Memory B cell (primary cell): ENCODE results near the gene DMAC2.
"Not testable (repeated sequence)": the region's sequence is repeated elsewhere in the genome, so short reads cannot be mapped to it uniquely, and the experiment has no call there.

Source experiments
- ATAC-seq: fragments of 150-1000 bp; cut with Tn5 transposase; 2 replicates; pipeline ENCODE4 v1.10.0; 2021; ENCODE audit warnings: low read depth, mild to moderate bottlenecking, moderate library complexity
- DNase-seq, 2 donors: peaks; one replicate each; pipeline ENCODE4 v3.0.0; 2022; ENCODE audit warnings: low spot score in 2 of 2
- H3K27ac Mint-ChIP-seq: one replicate; pipeline ENCODE4 v1.8.0; 2022; ENCODE audit warnings: mild to moderate bottlenecking, moderate library complexity, mixed read lengths
- H3K27me3 Mint-ChIP-seq: one replicate; pipeline ENCODE4 v1.8.0; 2022; ENCODE audit warnings: mixed read lengths
- H3K36me3 Mint-ChIP-seq: one replicate; pipeline ENCODE4 v1.8.0; 2022; ENCODE audit warnings: mild to moderate bottlenecking, mixed read lengths
- H3K4me1 Mint-ChIP-seq: one replicate; pipeline ENCODE4 v1.8.0; 2022; ENCODE audit warnings: mixed read lengths
- H3K4me3 Mint-ChIP-seq: one replicate; pipeline ENCODE4 v1.8.0; 2022; ENCODE audit warnings: mild to moderate bottlenecking, moderate library complexity, mixed read lengths
- H3K9me3 Mint-ChIP-seq: one replicate; pipeline ENCODE4 v1.8.0; 2022; ENCODE audit warnings: mixed read lengths

Gene DMAC2

GRCh38 chr19:41452584-41453275 lies 13.0 kb upstream of the DMAC2 start:
- no peak for DNase-seq
- Mint-ChIP-seq H3K27ac (peak overlapping the region; percentile 5), H3K4me3 (no peak overlapping the region), H3K9me3 (no peaks in the 10 kb centered on the region), H3K27me3 (no peaks in the 10 kb centered on the region), H3K36me3 (no peaks in the 10 kb centered on the region), H3K4me1 (peaks cover 33% of the 10 kb centered on the region)
- ATAC-seq, result no peak

GRCh38 chr19:41449865-41450178 lies 10.1 kb upstream of the DMAC2 start:
- peaks cover 5% of the 10 kb centered on the region for H3K27me3 Mint-ChIP-seq
- no peaks in the 10 kb centered on the region for H3K36me3 Mint-ChIP-seq
- no peak overlapping the region for H3K4me3 Mint-ChIP-seq
- H3K27ac Mint-ChIP-seq, result peak overlapping the region; percentile 36
- DNase-seq (no peak), ATAC-seq (no peak)
- H3K4me1 Mint-ChIP-seq, result peaks cover 28% of the 10 kb centered on the region
- no peaks in the 10 kb centered on the region for H3K9me3 Mint-ChIP-seq

- ATAC-seq (peak; percentile 85), DNase-seq (peak; percentile 73 to 82)
- Mint-ChIP-seq H3K27ac (peak overlapping the region; percentile 36), H3K4me1 (peaks cover 27% of the 10 kb centered on the region), H3K27me3 (peaks cover 6% of the 10 kb centered on the region), H3K9me3 (no peaks in the 10 kb centered on the region), H3K4me3 (peak overlapping the region; percentile 81), H3K36me3 (no peaks in the 10 kb centered on the region)
Observed at GRCh38 chr19:41449079-41449864, 9.6 kb upstream of the DMAC2 start.

GRCh38 chr19:41447732-41448332 lies 8.1 kb upstream of the DMAC2 start:
- ATAC-seq (no peak), DNase-seq (no peak)
- peaks cover 11% of the 10 kb centered on the region for H3K27me3 Mint-ChIP-seq
- H3K4me3 Mint-ChIP-seq, result no peak overlapping the region
- peaks cover 23% of the 10 kb centered on the region for H3K4me1 Mint-ChIP-seq
- no peaks in the 10 kb centered on the region for H3K9me3 Mint-ChIP-seq
- no peak overlapping the region for H3K27ac Mint-ChIP-seq
- H3K36me3 Mint-ChIP-seq, result no peaks in the 10 kb centered on the region

- peaks cover 21% of the 10 kb centered on the region for H3K4me1 Mint-ChIP-seq
- no peak overlapping the region for H3K27ac Mint-ChIP-seq
- no peak for ATAC-seq
- H3K4me3 Mint-ChIP-seq, result no peak overlapping the region
- DNase-seq, result no peak
- no peaks in the 10 kb centered on the region for H3K9me3 Mint-ChIP-seq
- no peaks in the 10 kb centered on the region for H3K36me3 Mint-ChIP-seq
- H3K27me3 Mint-ChIP-seq, result peaks cover 11% of the 10 kb centered on the region
Observed at GRCh38 chr19:41445575-41445974, 5.9 kb upstream of the DMAC2 start.

- H3K9me3 Mint-ChIP-seq, result no peaks in the 10 kb centered on the region
- H3K27ac Mint-ChIP-seq, result no peak overlapping the region
- ATAC-seq (no peak), DNase-seq (no peak)
- H3K4me1 Mint-ChIP-seq, result peaks cover 15% of the 10 kb centered on the region
- peaks cover 11% of the 10 kb centered on the region for H3K27me3 Mint-ChIP-seq
- no peak overlapping the region for H3K4me3 Mint-ChIP-seq
- H3K36me3 Mint-ChIP-seq, result no peaks in the 10 kb centered on the region
Observed at GRCh38 chr19:41443813-41444455, 4.2 kb upstream of the DMAC2 start.

- no peak for ATAC-seq
- Mint-ChIP-seq H3K27ac (no peak within 1 kb of the TSS), H3K4me1 (peaks cover 19% of the 10 kb centered on the region), H3K4me3 (no peak within 1 kb of the TSS), H3K9me3 (no peaks in the 10 kb centered on the region), H3K36me3 (peaks cover under 1% of the 10 kb centered on the region), H3K27me3 (peaks cover 11% of the 10 kb centered on the region)
- no peak for DNase-seq
Observed at GRCh38 chr19:41442473-41443355, 3.0 kb upstream of the DMAC2 start, which contains the start of gene ERICH4. ERICH4 (plus strand) TSS chr19:41443156; CDS start chr19:41443170, 14 bp downstream.

- Mint-ChIP-seq H3K36me3 (peaks cover 5% of the 10 kb centered on the region), H3K27ac (no peak overlapping the region), H3K9me3 (no peaks in the 10 kb centered on the region), H3K4me1 (peaks cover 24% of the 10 kb centered on the region), H3K4me3 (no peak overlapping the region), H3K27me3 (peaks cover 7% of the 10 kb centered on the region)
- DNase-seq (no peak), ATAC-seq (no peak)
Observed at GRCh38 chr19:41441321-41441945, 1.7 kb upstream of the DMAC2 start.

- Mint-ChIP-seq H3K36me3 (peaks cover 7% of the 10 kb centered on the region), H3K4me1 (peaks cover 16% of the 10 kb centered on the region), H3K27ac (no peak overlapping the region), H3K9me3 (no peaks in the 10 kb centered on the region), H3K4me3 (peak overlapping the region; percentile 41), H3K27me3 (no peaks in the 10 kb centered on the region)
- DNase-seq, result no peak
- ATAC-seq, result no peak
Observed at GRCh38 chr19:41437944-41438574, 1.7 kb downstream of the DMAC2 start.

- H3K4me3 Mint-ChIP-seq, result no peak overlapping the region
- no peaks in the 10 kb centered on the region for H3K9me3 Mint-ChIP-seq
- no peaks in the 10 kb centered on the region for H3K27me3 Mint-ChIP-seq
- H3K36me3 Mint-ChIP-seq, result peaks cover 12% of the 10 kb centered on the region
- H3K27ac Mint-ChIP-seq, result peak overlapping the region; percentile 4
- no peak for DNase-seq
- ATAC-seq, result no peak
- peaks cover 16% of the 10 kb centered on the region for H3K4me1 Mint-ChIP-seq
Observed at GRCh38 chr19:41436674-41436951, 3.1 kb downstream of the DMAC2 start.

- Mint-ChIP-seq H3K27me3 (no peaks in the 10 kb centered on the region), H3K4me1 (peaks cover 14% of the 10 kb centered on the region), H3K27ac (peak overlapping the region; percentile 4), H3K36me3 (peaks cover 13% of the 10 kb centered on the region), H3K9me3 (no peaks in the 10 kb centered on the region), H3K4me3 (no peak overlapping the region)
- DNase-seq, result no peak
- ATAC-seq, result no peak
Observed at GRCh38 chr19:41435936-41436673, 3.6 kb downstream of the DMAC2 start.

- H3K9me3 Mint-ChIP-seq, H3K27me3 Mint-ChIP-seq, H3K27ac Mint-ChIP-seq, DNase-seq, H3K4me3 Mint-ChIP-seq, ATAC-seq: not testable (repeated sequence)
- H3K4me1 Mint-ChIP-seq, result peaks cover 14% of the 10 kb centered on the region
- H3K36me3 Mint-ChIP-seq, result peaks cover 15% of the 10 kb centered on the region
Observed at GRCh38 chr19:41435376-41435775, 4.3 kb downstream of the DMAC2 start.
